ENCODE measurements around the gene PTPRN2.

The PTPRN2 gene

GRCh38 chr7:158102897-158103296 lies 484.7 kb downstream of the PTPRN2 start:
- no peak for DNase-seq

- no peak for DNase-seq
Measured at GRCh38 chr7:158101821-158102450, 485.7 kb downstream of the PTPRN2 start.

GRCh38 chr7:158098125-158099030 lies 489.2 kb downstream of the PTPRN2 start:
- DNase-seq = no peak

- DNase-seq = no peak
Measured at GRCh38 chr7:158097453-158098124, 490.0 kb downstream of the PTPRN2 start.

- no peak for DNase-seq
Measured at GRCh38 chr7:158097106-158097452, 490.5 kb downstream of the PTPRN2 start.

GRCh38 chr7:158096582-158096981 lies 491.0 kb downstream of the PTPRN2 start:
- no peak for DNase-seq

- no peak for DNase-seq
Measured at GRCh38 chr7:158094671-158095226, 492.9 kb downstream of the PTPRN2 start.

- DNase-seq = no peak
Measured at GRCh38 chr7:158094046-158094445, 493.6 kb downstream of the PTPRN2 start.

GRCh38 chr7:158093156-158093796 lies 494.3 kb downstream of the PTPRN2 start:
- no peak for DNase-seq

GRCh38 chr7:158087196-158087595 lies 500.4 kb downstream of the PTPRN2 start:
- no peak for DNase-seq

GRCh38 chr7:158085741-158086695 lies 501.6 kb downstream of the PTPRN2 start:
- DNase-seq = no peak

- no peak for DNase-seq
Measured at GRCh38 chr7:158084555-158084954, 503.1 kb downstream of the PTPRN2 start.

- DNase-seq = no peak
Measured at GRCh38 chr7:158083526-158084310, 503.9 kb downstream of the PTPRN2 start.

- DNase-seq = no peak
Measured at GRCh38 chr7:158082761-158083160, 504.9 kb downstream of the PTPRN2 start.

GRCh38 chr7:158080899-158081445 lies 506.7 kb downstream of the PTPRN2 start:
- no peak for DNase-seq

GRCh38 chr7:158077934-158078910 lies 509.4 kb downstream of the PTPRN2 start:
- DNase-seq = peak; percentile 80 to 90

GRCh38 chr7:158077151-158077840 lies 510.3 kb downstream of the PTPRN2 start:
- no peak for DNase-seq

GRCh38 chr7:158076656-158077055 lies 511.0 kb downstream of the PTPRN2 start:
- no peak for DNase-seq

GRCh38 chr7:158076215-158076614 lies 511.4 kb downstream of the PTPRN2 start:
- no peak for DNase-seq

Measured in NCI-H524 (cell line).